H1 (cell line): ENCODE results near the gene APOBEC3C. TPM values are rescaled to one million over a fixed set of nuclear protein-coding genes. Genes with fewer than 3 reads are reported as not detected.

Source experiments
- CTCF ChIA-PET: fragments of 300-600 bp; sonication (Branson Sonifier 250); formaldehyde crosslinking; loops from one replicate; lab custom pipeline; 2021; ENCODE audit not compliant: partially characterized antibody; lab: Charles Lee
- POLR2A ChIA-PET: fragments of 300-600 bp; sonication (Branson Sonifier 250); formaldehyde crosslinking; loops from one replicate; lab custom pipeline; 2021; ENCODE audit warnings: inconsistent platforms; ENCODE audit not compliant: partially characterized antibody; lab: Charles Lee
- DNase-seq, 2 experiments: peaks; one replicate each; pipeline versions ENCODE4 v3.0.0 to v3.0.0-alpha.2; 2010 to 2022; ENCODE audit warnings: low spot score in 2 of 2, low read depth in 1 of 2, mixed read lengths in 1 of 2
- FAIRE-seq: peaks from 2 replicates; lab custom pipeline; 2011; peaks lifted over from hg19 to GRCh38; lab: Jason Lieb, UNC
- H2AFZ ChIP-seq: 2 replicates; pipeline ENCODE4 v1.8.1; 2012; ENCODE audit warnings: low read length, inconsistent platforms
- H2AK5ac ChIP-seq: 2 replicates; pipeline ENCODE4 v1.6.1; 2013; ENCODE audit warnings: low read depth, low read length
- H2BK120ac ChIP-seq: replicated peaks from 2 replicates; pipeline ENCODE3; 2013; ENCODE audit warnings: low read depth, low read length, inconsistent platforms
- H2BK12ac ChIP-seq: 2 replicates; pipeline ENCODE4 v1.6.1; 2013; ENCODE audit warnings: low read depth, low read length
- H2BK15ac ChIP-seq: 2 replicates; pipeline ENCODE4 v1.6.1; 2013; ENCODE audit warnings: low read length
- H2BK20ac ChIP-seq: 2 replicates; pipeline ENCODE4 v1.6.1; 2013; ENCODE audit warnings: low read length
- H2BK5ac ChIP-seq: 2 replicates; pipeline ENCODE4 v1.6.1; 2013; ENCODE audit warnings: low read depth, low read length
- H3K14ac ChIP-seq: 2 replicates; pipeline ENCODE4 v1.6.1; 2013; ENCODE audit warnings: inconsistent platforms; ENCODE audit not compliant: insufficient read length
- H3K18ac ChIP-seq: 2 replicates; pipeline ENCODE4 v1.6.1; 2013; ENCODE audit warnings: low read length; ENCODE audit errors: extremely low read depth
- H3K23ac ChIP-seq: 2 replicates; pipeline ENCODE4 v1.6.1; 2013; ENCODE audit warnings: inconsistent platforms; ENCODE audit not compliant: insufficient read length
- H3K23me2 ChIP-seq: 2 replicates; pipeline ENCODE4 v1.6.1; 2013; ENCODE audit warnings: low read depth, low read length
- H3K27ac ChIP-seq: 2 replicates; pipeline ENCODE4 v1.6.1; 2011; ENCODE audit warnings: low read depth, low read length, inconsistent platforms
- H3K27me3 ChIP-seq, 4 experiments: replicated peaks in 1 of 4; 1 replicate in 1 of 4; 2 replicates in 3 of 4; pipeline versions ENCODE4 v1.6.1 to v1.8.1; 2011 to 2013; ENCODE audit warnings: low read length in 3 of 4, mild to moderate bottlenecking in 3 of 4, inconsistent platforms in 2 of 4, mixed read lengths in 2 of 4, moderate library complexity in 1 of 4; ENCODE audit not compliant: control insufficient read depth in 3 of 4, insufficient read depth in 3 of 4; ENCODE audit errors: extremely low read depth in 1 of 4
- H3K36me3 ChIP-seq, 4 experiments: 2 replicates each; pipeline versions ENCODE4 v1.6.1 to v1.8.1; 2011 to 2013; ENCODE audit warnings: mild to moderate bottlenecking in 4 of 4, low read length in 3 of 4, moderate library complexity in 2 of 4, control low read depth in 1 of 4, inconsistent platforms in 1 of 4; ENCODE audit not compliant: insufficient read depth in 4 of 4, control insufficient read depth in 2 of 4
- H3K4ac ChIP-seq: replicated peaks from 2 replicates; pipeline ENCODE3; 2013; ENCODE audit warnings: low read length, low read depth, mixed read lengths, inconsistent platforms; ENCODE audit not compliant: insufficient read length
- H3K4me1 ChIP-seq, 4 experiments: replicated peaks in 1 of 4; 1 replicate in 1 of 4; 2 replicates in 3 of 4; pipeline versions ENCODE4 v1.6.1 to v1.8.1; 2011 to 2013; ENCODE audit warnings: low read length in 3 of 4, inconsistent platforms in 2 of 4, mixed read lengths in 1 of 4; ENCODE audit not compliant: insufficient read depth in 4 of 4, control insufficient read depth in 3 of 4
- H3K4me2 ChIP-seq, 2 experiments: 2 replicates each; pipeline versions ENCODE4 v1.6.1 to v1.8.1; 2011 to 2013; ENCODE audit warnings: low read depth in 2 of 2, low read length in 2 of 2, control low read depth in 1 of 2, inconsistent platforms in 1 of 2, mild to moderate bottlenecking in 1 of 2; ENCODE audit not compliant: insufficient read depth in 1 of 2
- H3K4me3 ChIP-seq, 4 experiments: fragments of 200-600, 300-600 bp in 1 of 4; sonication (generic), shearing (Covaris generic), sonication (Bioruptor Twin) in 1 of 4; 2 replicates each; pipeline versions ENCODE4 v1.5.1 to v1.8.1; 2011 to 2016; ENCODE audit warnings: low read length in 4 of 4, low read depth in 3 of 4, control low read depth in 2 of 4, inconsistent platforms in 2 of 4, mild to moderate bottlenecking in 2 of 4, mixed read lengths in 1 of 4, moderate library complexity in 1 of 4; ENCODE audit not compliant: insufficient read depth in 2 of 4; ENCODE audit errors: extremely low read depth in 1 of 4
- H3K56ac ChIP-seq: replicated peaks from 2 replicates; pipeline ENCODE3; 2013; ENCODE audit warnings: low read depth, mild to moderate bottlenecking, mixed read lengths, low read length, inconsistent platforms; ENCODE audit not compliant: insufficient read length
- H3K79me1 ChIP-seq: 2 replicates; pipeline ENCODE4 v1.6.1; 2013; ENCODE audit warnings: low read depth, low read length, control low read depth
- H3K79me2 ChIP-seq, 2 experiments: 2 replicates each; pipeline versions ENCODE4 v1.6.1 to v1.8.1; 2012 to 2013; ENCODE audit warnings: low read length in 2 of 2, mild to moderate bottlenecking in 2 of 2, inconsistent platforms in 1 of 2; ENCODE audit not compliant: insufficient read depth in 2 of 2, control insufficient read depth in 1 of 2
- H3K9ac ChIP-seq, 4 experiments: replicated peaks in 1 of 4; 1 replicate in 1 of 4; 2 replicates in 3 of 4; pipeline versions ENCODE4 v1.6.1 to v1.8.1; 2011 to 2013; ENCODE audit warnings: low read depth in 3 of 4, low read length in 3 of 4, control low read depth in 2 of 4, mild to moderate bottlenecking in 2 of 4, moderate library complexity in 2 of 4, inconsistent platforms in 1 of 4; ENCODE audit errors: extremely low read depth in 1 of 4
- H3K9me3 ChIP-seq, 2 experiments: 2 replicates each; pipeline versions ENCODE4 v1.6.1 to v1.8.1; 2012 to 2013; ENCODE audit warnings: mild to moderate bottlenecking in 2 of 2, moderate library complexity in 2 of 2, control low read depth in 1 of 2, inconsistent platforms in 1 of 2, low read depth in 1 of 2, low read length in 1 of 2, mixed read lengths in 1 of 2; ENCODE audit not compliant: insufficient read depth in 2 of 2
- H4K20me1 ChIP-seq, 2 experiments: replicated peaks in 1 of 2; 2 replicates each; pipeline versions ENCODE3 to v1.8.1; 2011 to 2013; ENCODE audit warnings: inconsistent platforms in 2 of 2, low read length in 2 of 2, mild to moderate bottlenecking in 1 of 2; ENCODE audit not compliant: insufficient read depth in 2 of 2, control insufficient read depth in 1 of 2
- H4K5ac ChIP-seq: 2 replicates; pipeline ENCODE4 v1.6.1; 2013; ENCODE audit warnings: low read length, low read depth, mixed read lengths, inconsistent platforms; ENCODE audit not compliant: insufficient read length
- H4K8ac ChIP-seq: 2 replicates; pipeline ENCODE4 v1.8.0; 2013; ENCODE audit warnings: mild to moderate bottlenecking, moderate library complexity, low read length, inconsistent platforms; ENCODE audit not compliant: insufficient read depth; ENCODE audit errors: extremely low read depth
- H4K91ac ChIP-seq: replicated peaks from 2 replicates; pipeline ENCODE3; 2013; ENCODE audit warnings: low read length, mixed read lengths, inconsistent platforms; ENCODE audit not compliant: insufficient read length
- CREB1 ChIP-seq: IDR thresholded peaks from 2 replicates; pipeline ENCODE4 v1.6.1; 2012; ENCODE audit warnings: inconsistent platforms
- FOSL1 ChIP-seq: IDR thresholded peaks from 2 replicates; pipeline ENCODE4 v1.6.1; 2011; ENCODE audit warnings: mild to moderate bottlenecking, low read depth, low read length, moderate library complexity; ENCODE audit not compliant: insufficient read depth
- RBBP5 ChIP-seq: IDR thresholded peaks from 2 replicates; pipeline ENCODE4 v1.7.1; 2012; ENCODE audit warnings: low read depth, mild to moderate bottlenecking, inconsistent platforms, low read length, moderate library complexity, borderline replicate concordance
- SAP30 ChIP-seq: fragments of 300-600 bp; sonication (generic); IDR thresholded peaks from 2 replicates; pipeline ENCODE4 v1.7.1; 2012; ENCODE audit warnings: low read length, moderate library complexity, mild to moderate bottlenecking, inconsistent platforms; ENCODE audit not compliant: insufficient read depth, insufficient replicate concordance
- SIRT6 ChIP-seq: IDR thresholded peaks from one replicate; pipeline ENCODE4 v1.7.1; 2012; ENCODE audit warnings: low read length, inconsistent platforms
- SP2 ChIP-seq: IDR thresholded peaks from 2 replicates; pipeline ENCODE4 v1.6.1; 2012; ENCODE audit warnings: mild to moderate bottlenecking, low read length, inconsistent platforms
- SUZ12 ChIP-seq: fragments of 200-600 bp; sonication (generic); IDR thresholded peaks from 2 replicates; pipeline ENCODE4 v1.6.1; 2012; ENCODE audit warnings: mild to moderate bottlenecking, inconsistent platforms, low read length, moderate library complexity, mixed read lengths
- TAF1 ChIP-seq: IDR thresholded peaks from 2 replicates; pipeline ENCODE4 v1.6.1; 2011; ENCODE audit warnings: mild to moderate bottlenecking, low read depth, low read length
- ZNF274 ChIP-seq: IDR thresholded peaks from 2 replicates; pipeline ENCODE4 v1.7.0; 2012; ENCODE audit warnings: low read length, borderline replicate concordance; ENCODE audit errors: extremely low read depth
- WGBS, 2 experiments: shearing (Covaris generic) in 1 of 2; methylation state at CpG; one replicate each; pipeline versions ENCODE4 v1.1.6 to v1.1.7; 2013 to 2015; ENCODE audit warnings: low lambda C conversion rate in 2 of 2, mixed read lengths in 2 of 2, inconsistent platforms in 1 of 2, low coverage in 1 of 2, missing lambda C conversion rate in 1 of 2; ENCODE audit not compliant: insufficient replicate concordance in 2 of 2, insufficient coverage in 1 of 2, insufficient read length in 1 of 2; ENCODE audit errors: extremely low coverage in 1 of 2, missing lambda C conversion rate in 1 of 2; 5-methylcytosine and 5-hydroxymethylcytosine counted together
- polyA plus RNA-seq, 7 experiments: library from polyadenylated mRNA; depleted of rRNA in 3 of 7; stranded (reverse) in 5 of 7; unstranded in 2 of 7; fragments of >200 nt in 5 of 7; fragments of 200-250 nt in 2 of 7; gene quantifications; 1 replicate in 5 of 7; 2 replicates in 1 of 7; 4 replicates in 1 of 7; pipeline versions ENCODE4 v1.2.1 to v1.2.3, GENCODE V29; 2011 to 2013; ENCODE audit warnings: missing spikeins in 2 of 7, mixed read lengths in 2 of 7
- total RNA-seq: library from RNA; stranded (reverse); fragmentation: NEBNext Ultra II Directional; extraction: Animal tissue kit (Norgen Biotek cat#: 25700); gene quantifications from 2 replicates; pipeline ENCODE4 v1.2.1, GENCODE V29; 2021
- TF ChIP-seq, protein P1 (sequence below): IDR thresholded peaks from 2 replicates; pipeline ENCODE4 v1.6.1; 2012; ENCODE audit warnings: low read length, inconsistent platforms
- TF ChIP-seq, protein P2 (sequence below): IDR thresholded peaks from 2 replicates; pipeline ENCODE4 v1.6.1; 2011; ENCODE audit warnings: low read length, improper control_type of control experiment

APOBEC3C gene
- total and polyA plus RNA-seq, 2 of the 8 experiments (the other 6 are each of a cell fraction or from before 2014, with no cell fraction given), result 20.3 to 23.3 TPM

DNA sequence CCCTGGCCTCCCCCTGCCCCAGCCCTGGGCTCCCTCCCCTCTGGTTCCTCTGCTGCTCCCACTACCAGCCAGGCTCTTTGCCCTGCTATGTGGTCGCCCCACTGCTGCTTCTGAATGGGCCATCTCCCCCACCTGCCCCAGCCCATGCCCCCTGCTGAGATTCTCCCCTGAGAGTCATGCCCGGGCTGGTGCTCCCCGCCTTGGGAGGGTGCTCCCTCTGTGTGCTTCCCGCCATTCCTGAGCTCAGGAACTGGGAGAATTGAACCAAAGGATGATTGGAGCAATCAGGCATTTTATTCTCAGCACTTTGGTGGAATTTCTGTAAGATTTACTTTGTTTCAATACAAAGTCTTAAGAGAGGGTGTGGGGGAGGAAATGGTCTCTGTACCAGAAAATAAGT is 13.7 kb downstream of the APOBEC3C start:
- no peaks in the 10 kb centered on the region; the same call in 1 of the 2 replicates for H3K23me2 ChIP-seq
- H4K20me1 ChIP-seq, result no peaks in the 10 kb centered on the region
- CTCF ChIA-PET, result interaction anchor here (0.5 to 2.0 kb wide), 5 partner anchors 15 to 154 kb away, joined by 3 to 5 read pairs (median 3); no protein-coding TSS in a partner anchor
- no peak overlapping the region for H3K4ac ChIP-seq
- no peak overlapping the region for H3K23ac ChIP-seq
- no peak overlapping the region for H2AK5ac ChIP-seq
- H2AFZ ChIP-seq, result no peak overlapping the region
- no peak overlapping the region for H2BK120ac ChIP-seq
- H3K9ac ChIP-seq, result no peak overlapping the region
- DNase-seq (no peak), FAIRE-seq (no peak)
- WGBS, 2 experiments, result 86% methylated on average over 4 of the region's 4 CpGs; no CpG with 5 or more reads in 1 of the 2 experiments
- no peak overlapping the region for H2BK15ac ChIP-seq
- no peak overlapping the region for H4K91ac ChIP-seq
- H3K79me1 ChIP-seq, result no peaks in the 10 kb centered on the region
- POLR2A ChIA-PET, result interaction anchor here (1.1 to 1.2 kb wide), 2 partner anchors 11 to 291 kb away, joined by 3 to 4 read pairs; partner anchors contain the start of gene RPL3
- H3K9me3 ChIP-seq, result no peaks in the 10 kb centered on the region
- peaks cover 5 to 21% (median 11%) of the 10 kb centered on the region in 4 experiments for H3K4me1 ChIP-seq
- no peaks in the 10 kb centered on the region for H3K79me2 ChIP-seq
- no peak overlapping the region for H2BK20ac ChIP-seq
- H4K5ac ChIP-seq, result no peak overlapping the region
- H3K4me3 ChIP-seq, result no peak overlapping the region
- H3K4me2 ChIP-seq, result no peak overlapping the region
- H3K14ac ChIP-seq, result no peak overlapping the region
- no peak overlapping the region for H3K27ac ChIP-seq
- H4K8ac ChIP-seq, result no peak overlapping the region
- no peak overlapping the region for H2BK12ac ChIP-seq
- no peak overlapping the region; the same call in 1 of the 2 replicates for H2BK5ac ChIP-seq
- no peak overlapping the region for H3K18ac ChIP-seq
- no peaks in the 10 kb centered on the region for H3K27me3 ChIP-seq
- H3K36me3 ChIP-seq, result peaks cover 0 to 2% (median 0%) of the 10 kb centered on the region in 4 experiments; a peak in 2 of 8 replicates
- no peak overlapping the region for H3K56ac ChIP-seq
- no peak for TF ChIP-seq SIRT6
- TF ChIP-seq, protein P1, sequence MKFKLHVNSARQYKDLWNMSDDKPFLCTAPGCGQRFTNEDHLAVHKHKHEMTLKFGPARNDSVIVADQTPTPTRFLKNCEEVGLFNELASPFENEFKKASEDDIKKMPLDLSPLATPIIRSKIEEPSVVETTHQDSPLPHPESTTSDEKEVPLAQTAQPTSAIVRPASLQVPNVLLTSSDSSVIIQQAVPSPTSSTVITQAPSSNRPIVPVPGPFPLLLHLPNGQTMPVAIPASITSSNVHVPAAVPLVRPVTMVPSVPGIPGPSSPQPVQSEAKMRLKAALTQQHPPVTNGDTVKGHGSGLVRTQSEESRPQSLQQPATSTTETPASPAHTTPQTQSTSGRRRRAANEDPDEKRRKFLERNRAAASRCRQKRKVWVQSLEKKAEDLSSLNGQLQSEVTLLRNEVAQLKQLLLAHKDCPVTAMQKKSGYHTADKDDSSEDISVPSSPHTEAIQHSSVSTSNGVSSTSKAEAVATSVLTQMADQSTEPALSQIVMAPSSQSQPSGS, result no peak
- TF ChIP-seq, protein P2, sequence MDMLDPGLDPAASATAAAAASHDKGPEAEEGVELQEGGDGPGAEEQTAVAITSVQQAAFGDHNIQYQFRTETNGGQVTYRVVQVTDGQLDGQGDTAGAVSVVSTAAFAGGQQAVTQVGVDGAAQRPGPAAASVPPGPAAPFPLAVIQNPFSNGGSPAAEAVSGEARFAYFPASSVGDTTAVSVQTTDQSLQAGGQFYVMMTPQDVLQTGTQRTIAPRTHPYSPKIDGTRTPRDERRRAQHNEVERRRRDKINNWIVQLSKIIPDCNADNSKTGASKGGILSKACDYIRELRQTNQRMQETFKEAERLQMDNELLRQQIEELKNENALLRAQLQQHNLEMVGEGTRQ, result no peak
- TF ChIP-seq SUZ12, result no peak
- no peak for TF ChIP-seq RBBP5
- no peak for TF ChIP-seq TAF1
- TF ChIP-seq ZNF274, result no peak
- no peak for TF ChIP-seq SAP30
- no peak for TF ChIP-seq SP2
- no peak for TF ChIP-seq FOSL1
- no peak for TF ChIP-seq CREB1
